K562 (cell line): ENCODE data around the gene MIEF1. TPM values are rescaled to one million over a fixed set of nuclear protein-coding genes. Genes with fewer than 3 reads are reported as not detected.

Source experiments
- ATAC-seq: fragments of 200-7000 bp; cut with Tn5 transposase; 3 replicates; pipeline ENCODE4 v1.9.1; 2020; ENCODE audit warnings: moderate library complexity
- BruUV-seq: library from RNA; stranded (reverse); fragments of 400-500 nt; replicated peaks from 2 replicates; lab custom pipeline; 2021; lab: Mats Ljungman, UMichigan
- CTCF ChIA-PET: fragments of 300-600 bp; formaldehyde crosslinking; extraction: SDS; loops from one replicate; lab custom pipeline; 2021; ENCODE audit warnings: low intra/inter-chr PET ratio; lab: Yijun Ruan, JAX
- POLR2A ChIA-PET: fragments of 300-600, 350-650 bp; sonication (Branson Sonifier 250); formaldehyde crosslinking; extraction: SDS; loops from one replicate; lab custom pipeline; 2021; ENCODE audit warnings: antibody characterized with exemption, inconsistent platforms; lab: Yijun Ruan, JAX
- DNase-seq, 4 experiments: peaks; one replicate each; pipeline versions ENCODE4 v3.0.0 to v3.0.0-alpha.2; 2011 to 2018; ENCODE audit warnings: low spot score in 3 of 4, mixed read lengths in 3 of 4; ENCODE audit errors: extremely low read depth in 1 of 4
- FAIRE-seq: peaks from 2 replicates; lab custom pipeline; 2011; peaks lifted over from hg19 to GRCh38; lab: Jason Lieb, UNC
- H2AFZ ChIP-seq: 2 replicates; pipeline ENCODE4 v1.6.0; 2011; ENCODE audit warnings: low read depth, low read length, control low read depth, inconsistent platforms
- H3K27ac ChIP-seq: fragments of 200-600 bp; 3 replicates; pipeline ENCODE4 v1.8.0; 2011; ENCODE audit warnings: low read depth, mild to moderate bottlenecking, control low read depth, inconsistent platforms, low read length, moderate library complexity, mixed read lengths; ENCODE audit errors: extremely low read depth
- H3K27me3 ChIP-seq, 2 experiments: fragments of 300-600 bp in 1 of 2; 2 replicates in 1 of 2; 3 replicates in 1 of 2; pipeline versions ENCODE4 v1.6.0 to v1.8.0; 2011; ENCODE audit warnings: inconsistent platforms in 2 of 2, low read length in 2 of 2, mild to moderate bottlenecking in 1 of 2, mixed read lengths in 1 of 2, moderate library complexity in 1 of 2; ENCODE audit not compliant: control insufficient read depth in 2 of 2, insufficient read depth in 2 of 2
- H3K36me3 ChIP-seq: fragments of 300-600 bp; 3 replicates; pipeline ENCODE4 v1.8.0; 2011; ENCODE audit warnings: mild to moderate bottlenecking, low read length, inconsistent platforms; ENCODE audit not compliant: control insufficient read depth, insufficient read depth
- H3K4me1 ChIP-seq, 2 experiments: fragments of 200-600 bp in 1 of 2; replicated peaks in 1 of 2; 2 replicates in 1 of 2; 3 replicates in 1 of 2; pipeline versions ENCODE4 v1.5.1 to v1.8.0; 2011; ENCODE audit warnings: inconsistent platforms in 2 of 2, low read length in 2 of 2, mild to moderate bottlenecking in 1 of 2, mixed read lengths in 1 of 2, moderate library complexity in 1 of 2; ENCODE audit not compliant: control insufficient read depth in 2 of 2, insufficient read depth in 2 of 2
- H3K4me2 ChIP-seq: 2 replicates; pipeline ENCODE4 v1.6.1; 2011; ENCODE audit warnings: low read length, control low read depth, inconsistent platforms, mixed read lengths; ENCODE audit not compliant: insufficient read depth
- H3K4me3 ChIP-seq: fragments of 200-600 bp; sonication (generic), shearing (Covaris generic); 2 replicates; pipeline ENCODE4 v1.5.1; 2016; ENCODE audit warnings: control low read depth, inconsistent platforms
- H3K79me2 ChIP-seq: fragments of 200-600 bp; 3 replicates; pipeline ENCODE4 v1.8.0; 2011; ENCODE audit warnings: low read length, inconsistent platforms; ENCODE audit not compliant: control insufficient read depth, insufficient read depth
- H3K9ac ChIP-seq, 2 experiments: 2 replicates each; pipeline versions ENCODE4 v1.6.0 to v1.6.1; 2011; ENCODE audit warnings: low read depth in 2 of 2, low read length in 2 of 2, control low read depth in 1 of 2, inconsistent platforms in 1 of 2, mild to moderate bottlenecking in 1 of 2, mixed read lengths in 1 of 2; ENCODE audit not compliant: insufficient read depth in 1 of 2
- H3K9me1 ChIP-seq: one replicate; pipeline ENCODE4 v1.6.0; 2011; ENCODE audit warnings: inconsistent platforms, mild to moderate bottlenecking, low read length, moderate library complexity; ENCODE audit not compliant: control insufficient read depth, insufficient read depth
- H3K9me3 ChIP-seq: replicated peaks from 2 replicates; pipeline ENCODE4 v1.5.1; 2011; ENCODE audit warnings: low read depth, low read length, inconsistent platforms; ENCODE audit not compliant: control insufficient read depth, insufficient read depth
- H4K20me1 ChIP-seq: replicated peaks from 2 replicates; pipeline ENCODE4 v1.6.1; 2011; ENCODE audit warnings: low read length, inconsistent platforms, mixed read lengths; ENCODE audit not compliant: control insufficient read depth, insufficient read depth
- ADNP ChIP-seq: fragments of 200-800 bp; sonication (Bioruptor generic); IDR thresholded peaks from 2 replicates; pipeline ENCODE4 v1.6.1; 2016; ENCODE audit warnings: missing genetic modification characterization, missing compliant biosample characterization
- ATF1 ChIP-seq, 2 experiments: fragments of 450-650 bp in 1 of 2; IDR thresholded peaks; 2 replicates each; pipeline ENCODE4 v1.6.1; 2016; ENCODE audit warnings: missing compliant biosample characterization in 1 of 2, missing genetic modification characterization in 1 of 2
- CBX3 ChIP-seq, 2 experiments: IDR thresholded peaks; 1 replicate in 1 of 2; 2 replicates in 1 of 2; pipeline ENCODE4 v1.6.1; 2012; ENCODE audit warnings: inconsistent platforms in 2 of 2, low read length in 2 of 2, borderline replicate concordance in 1 of 2, control low read depth in 1 of 2
- CEBPB ChIP-seq: fragments of 450-650 bp; IDR thresholded peaks from 2 replicates; pipeline ENCODE4 v1.6.1; 2016; ENCODE audit warnings: missing genetic modification characterization, missing compliant biosample characterization
- CHD4 ChIP-seq: fragments of 200-600 bp; sonication (generic); IDR thresholded peaks from 3 replicates; pipeline ENCODE4 v1.6.1; 2012; ENCODE audit warnings: low read depth, mild to moderate bottlenecking, mixed read lengths, low read length, inconsistent platforms; ENCODE audit not compliant: insufficient read depth, insufficient replicate concordance, poor library complexity, severe bottlenecking
- CREB1 ChIP-seq, 2 experiments: sonication (generic) in 1 of 2; formaldehyde crosslinking in 1 of 2; IDR thresholded peaks; 2 replicates each; pipeline versions ENCODE4 v1.6.1 to v1.8.0; 2012 to 2022; ENCODE audit warnings: inconsistent platforms in 1 of 2, mild to moderate bottlenecking in 1 of 2, missing genetic modification reagents in 1 of 2, moderate library complexity in 1 of 2
- FOSL1 ChIP-seq: fragments of 200-800 bp; sonication (Bioruptor generic); conservative IDR thresholded peaks from 2 replicates; pipeline ENCODE4 v1.6.1; 2016; ENCODE audit warnings: missing genetic modification characterization, missing compliant biosample characterization
- HDAC2 ChIP-seq: fragments of 450-650 bp; IDR thresholded peaks from 2 replicates; pipeline ENCODE4 v1.6.1; 2016; ENCODE audit warnings: mild to moderate bottlenecking
- HMG20A ChIP-seq: fragments of 450-650 bp; formaldehyde crosslinking; conservative IDR thresholded peaks from 2 replicates; pipeline ENCODE4 v1.4.0; 2020; ENCODE audit warnings: mild to moderate bottlenecking, mixed read lengths
- IFI16 ChIP-seq: fragments of 250-450 bp; sonication (Bioruptor Pico); IDR thresholded peaks from 2 replicates; pipeline ENCODE4 v2.1.2; 2022; ENCODE audit warnings: mild to moderate bottlenecking, inconsistent platforms
- KDM1A ChIP-seq, 2 experiments: fragments of 450-650 bp; IDR thresholded peaks; 2 replicates each; pipeline ENCODE4 v1.6.1; 2016; ENCODE audit warnings: mild to moderate bottlenecking in 2 of 2
- L3MBTL2 ChIP-seq: fragments of 450-650 bp; IDR thresholded peaks from 2 replicates; pipeline ENCODE4 v1.6.1; 2016; ENCODE audit warnings: mild to moderate bottlenecking, moderate library complexity
- MAZ ChIP-seq, 2 experiments: fragments of 450-650 bp in 1 of 2; sonication (generic) in 1 of 2; formaldehyde crosslinking; IDR thresholded peaks in 1 of 2; conservative IDR thresholded peaks in 1 of 2; 2 replicates each; pipeline versions ENCODE4 v1.4.0 to v1.5.0; 2020; ENCODE audit warnings: mild to moderate bottlenecking in 1 of 2, missing genetic modification reagents in 1 of 2
- PTBP1 ChIP-seq: fragments of 200-400 bp; formaldehyde crosslinking; IDR thresholded peaks from 2 replicates; pipeline ENCODE4 v1.6.1; 2017; ENCODE audit warnings: low read depth, low read length
- RBBP5 ChIP-seq: fragments of 200-600 bp; sonication (generic); IDR thresholded peaks from 2 replicates; pipeline ENCODE4 v1.6.1; 2012; ENCODE audit warnings: borderline replicate concordance, mild to moderate bottlenecking, low read length, control low read depth, inconsistent platforms; ENCODE audit not compliant: insufficient read depth, poor library complexity, severe bottlenecking
- RCOR1 ChIP-seq, 2 experiments: IDR thresholded peaks; 2 replicates each; pipeline ENCODE4 v1.6.1; 2012; ENCODE audit warnings: low read depth in 2 of 2, low read length in 2 of 2, borderline replicate concordance in 1 of 2, improper control_type of control experiment in 1 of 2
- ZNF75A ChIP-seq: fragments of 450-650 bp; formaldehyde crosslinking; IDR thresholded peaks from 2 replicates; pipeline ENCODE4 v1.4.0; 2020; ENCODE audit warnings: mild to moderate bottlenecking
- WGBS: fragments of 100-300 bp; shearing (Covaris generic); methylation state at CpG from one replicate; pipeline ENCODE4 v1.1.6; 2016; ENCODE audit warnings: low coverage, mixed read lengths; ENCODE audit not compliant: insufficient coverage; ENCODE audit errors: missing lambda C conversion rate; 5-methylcytosine and 5-hydroxymethylcytosine counted together
- in situ Hi-C: fragments of 300-500 bp; cut with MboI; formaldehyde crosslinking; loops from 4 replicates; pipeline ENCODE4 v1.15.0; 2018; ENCODE audit warnings: inconsistent platforms, mixed read lengths
- intact Hi-C: fragments of 100-400 bp; cut with micrococcal nuclease; formaldehyde crosslinking; loops from 2 replicates; pipeline ENCODE4 v1.14.2; 2022
- polyA plus RNA-seq, 8 experiments: library from polyadenylated mRNA; depleted of rRNA in 4 of 8; stranded (reverse) in 5 of 8; unstranded in 3 of 8; fragments of >200 nt; fragmentation: Nextera tagmentation in 2 of 8; fragmentation: Illumina TruSeq in 1 of 8; extraction: Ambion mirVana in 2 of 8; extraction: Trizol in 1 of 8; gene quantifications; 2 replicates each; pipeline versions ENCODE4 v1.2.1 to v1.2.3, GENCODE V29; 2011 to 2014; ENCODE audit warnings: inconsistent platforms in 1 of 8, missing spikeins in 1 of 8
- total RNA-seq, 7 experiments: library from RNA; depleted of rRNA in 6 of 7; stranded (reverse); fragments of >200 nt in 6 of 7; fragmentation: Illumina TruSeq in 2 of 7; extraction: Trizol in 2 of 7; gene quantifications; 2 replicates each; pipeline versions ENCODE4 v1.2.1 to v1.2.3, GENCODE V29; 2011 to 2021; ENCODE audit warnings: low replicate concordance in 1 of 7
- TF ChIP-seq, protein P1 (sequence below): fragments of 250-450 bp; sonication (Bioruptor Pico); IDR thresholded peaks from 2 replicates; pipeline ENCODE4 v1.5.1; 2021; ENCODE audit warnings: mild to moderate bottlenecking
- TF ChIP-seq, protein P2 (sequence below): sonication (generic); formaldehyde crosslinking; IDR thresholded peaks from 2 replicates; pipeline ENCODE4 v1.8.0; 2022; ENCODE audit warnings: missing genetic modification reagents, mild to moderate bottlenecking, moderate library complexity, borderline replicate concordance

The MIEF1 gene
- total and polyA plus RNA-seq, 9 of the 15 experiments (the other 6 are each of a cell fraction or from before 2014, with no cell fraction given): 10.9 to 51.8 (median 25.5) TPM

DNA sequence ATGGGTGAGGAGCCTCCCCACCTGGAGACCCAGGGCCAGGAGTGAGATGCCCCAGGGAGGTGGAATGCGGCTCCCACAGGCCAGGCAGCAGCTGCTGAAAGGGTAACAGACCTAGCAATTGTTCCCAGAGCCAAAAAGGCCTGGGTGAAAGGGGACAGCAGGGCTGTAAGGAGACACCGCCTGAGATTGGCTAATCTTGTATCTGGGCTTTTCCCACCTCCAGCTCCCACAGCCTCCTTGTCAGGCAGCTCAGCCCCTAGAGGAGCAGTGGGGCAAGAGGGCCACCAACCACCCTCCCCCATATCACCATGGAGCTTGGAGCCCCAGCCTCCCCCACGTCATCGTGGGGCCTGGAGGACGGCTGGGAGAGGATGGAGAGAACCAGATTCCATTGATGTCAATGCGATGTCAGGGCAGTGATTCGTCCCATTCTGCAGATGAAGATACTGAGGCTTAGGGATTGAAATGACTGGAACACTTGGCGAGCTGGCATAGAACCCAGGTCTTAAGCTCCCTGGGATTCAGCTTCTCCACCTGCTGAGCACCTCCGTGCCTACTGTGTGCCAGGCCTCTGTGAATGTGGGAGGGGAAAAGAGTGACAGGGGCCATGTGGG is 48.2 kb upstream of the MIEF1 start:
- no peak overlapping the region for H2AFZ ChIP-seq
- peak overlapping the region; percentile 22; the same call in 1 of the 3 replicates for H3K27ac ChIP-seq
- H3K9me1 ChIP-seq: no peaks in the 10 kb centered on the region
- POLR2A ChIA-PET: interaction anchor here (1.0 to 1.7 kb wide), 6 partner anchors 11 to 137 kb away, joined by 4 to 8 read pairs (median 5); partner anchors contain the start of gene RPL3
- peak; percentile 87 for FAIRE-seq
- in situ Hi-C loops: no loop called here
- intact Hi-C loops: no loop called here
- CTCF ChIA-PET: no interaction called here
- no peaks in the 10 kb centered on the region for H4K20me1 ChIP-seq
- H3K4me2 ChIP-seq: no peak overlapping the region
- no peak overlapping the region for H3K4me3 ChIP-seq
- H3K27me3 ChIP-seq: no peaks in the 10 kb centered on the region
- peak overlapping the region in 1 of 2 experiments; percentile 31; a peak in 2 of 4 replicates for H3K9ac ChIP-seq
- peak in 2 of 4 experiments; percentile 39 to 67 for DNase-seq
- H3K9me3 ChIP-seq: no peaks in the 10 kb centered on the region
- 38% methylated on average over 6 of the region's 9 CpGs for WGBS
- peaks cover 13% of the 10 kb centered on the region for H3K79me2 ChIP-seq
- no peaks in the 10 kb centered on the region for H3K36me3 ChIP-seq
- BruUV-seq: no TSS peak
- H3K4me1 ChIP-seq: peaks cover 36 to 66% of the 10 kb centered on the region in 2 experiments; a peak in 4 of 5 replicates
- ATAC-seq: peak; percentile 40
- TF ChIP-seq RCOR1 (IDR thresholded peaks at IDR 0.05; ENCODE audit: borderline replicate concordance in 1 of 2, low read depth in 2 of 2, low read length in 2 of 2): peak; percentile 72 to 76; a peak in 3 of 4 replicates
- TF ChIP-seq ZNF75A (CRISPR knock-in tag): peak; percentile 95
- TF ChIP-seq CBX3 (IDR thresholded peaks at IDR 0.05; ENCODE audit: borderline replicate concordance in 1 of 2, low read length in 2 of 2): 0 out of 3 replicates have a peak, but pooled peaks of 1 of the 2 experiments have one; percentile 18
- TF ChIP-seq CHD4: peak; percentile 52
- TF ChIP-seq FOSL1 (tag): 0 out of 2 replicates have a peak, but pooled peaks have one; percentile 16
- TF ChIP-seq RBBP5: peak; percentile 22
- TF ChIP-seq, protein P1, sequence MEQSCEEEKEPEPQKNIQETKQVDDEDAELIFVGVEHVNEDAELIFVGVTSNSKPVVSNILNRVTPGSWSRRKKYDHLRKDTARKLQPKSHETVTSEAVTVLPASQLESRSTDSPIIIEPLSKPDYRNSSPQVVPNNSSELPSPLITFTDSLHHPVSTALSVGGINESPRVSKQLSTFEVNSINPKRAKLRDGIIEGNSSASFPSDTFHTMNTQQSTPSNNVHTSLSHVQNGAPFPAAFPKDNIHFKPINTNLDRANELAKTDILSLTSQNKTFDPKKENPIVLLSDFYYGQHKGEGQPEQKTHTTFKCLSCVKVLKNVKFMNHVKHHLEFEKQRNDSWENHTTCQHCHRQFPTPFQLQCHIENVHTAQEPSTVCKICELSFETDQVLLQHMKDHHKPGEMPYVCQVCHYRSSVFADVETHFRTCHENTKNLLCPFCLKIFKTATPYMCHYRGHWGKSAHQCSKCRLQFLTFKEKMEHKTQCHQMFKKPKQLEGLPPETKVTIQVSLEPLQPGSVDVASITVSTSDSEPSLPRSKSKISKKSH (CRISPR knock-in tag): no peak
- 0 out of 4 replicates have a peak, but pooled peaks of 1 of the 2 experiments have one; percentile 24 for TF ChIP-seq MAZ (CRISPR knock-in tag; conservative IDR thresholded peaks at IDR 0.05 in 1 of 2, IDR thresholded peaks at IDR 0.05 in 1 of 2)
- TF ChIP-seq PTBP1: peak; percentile 64; the same call in 1 of the 2 replicates
- peak; percentile 94 for TF ChIP-seq ADNP (tag)
- no peak for TF ChIP-seq ATF1 (CRISPR knock-in tag; IDR thresholded peaks at IDR 0.05)
- TF ChIP-seq ATF1 (tag; IDR thresholded peaks at IDR 0.05): 0 out of 2 replicates have a peak, but pooled peaks have one; percentile 42
- peak; percentile 77 for TF ChIP-seq HDAC2
- no peak for TF ChIP-seq HMG20A (CRISPR knock-in tag)
- TF ChIP-seq CREB1 (IDR thresholded peaks at IDR 0.05): no peak
- TF ChIP-seq CREB1 (CRISPR knock-in tag; IDR thresholded peaks at IDR 0.05): 0 out of 2 replicates have a peak, but pooled peaks have one; percentile 30
- TF ChIP-seq, protein P2, sequence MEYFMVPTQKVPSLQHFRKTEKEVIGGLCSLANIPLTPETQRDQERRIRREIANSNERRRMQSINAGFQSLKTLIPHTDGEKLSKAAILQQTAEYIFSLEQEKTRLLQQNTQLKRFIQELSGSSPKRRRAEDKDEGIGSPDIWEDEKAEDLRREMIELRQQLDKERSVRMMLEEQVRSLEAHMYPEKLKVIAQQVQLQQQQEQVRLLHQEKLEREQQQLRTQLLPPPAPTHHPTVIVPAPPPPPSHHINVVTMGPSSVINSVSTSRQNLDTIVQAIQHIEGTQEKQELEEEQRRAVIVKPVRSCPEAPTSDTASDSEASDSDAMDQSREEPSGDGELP (CRISPR knock-in tag): peak; percentile 59; the same call in 1 of the 2 replicates
- peak; percentile 91 to 95 for TF ChIP-seq KDM1A (IDR thresholded peaks at IDR 0.05)
- 0 out of 2 replicates have a peak, but pooled peaks have one; percentile 15 for TF ChIP-seq L3MBTL2
- peak; percentile 43; the same call in 1 of the 2 replicates for TF ChIP-seq CEBPB (tag)
- no peak for TF ChIP-seq IFI16 (CRISPR knock-in tag)
